ENCODE data around the gene PLCB4.

Gene PLCB4

GRCh38 chr20:9166153-9166780 lies 97.4 kb downstream of the PLCB4 start:
- in situ Hi-C loops (cut with HindIII; ENCODE audit: low sequenced_read_pairs) = no loop called here

- in situ Hi-C loops (cut with HindIII; ENCODE audit: low sequenced_read_pairs) = no loop called here
Measured at GRCh38 chr20:9169409-9169808, 100.5 kb downstream of the PLCB4 start.

GRCh38 chr20:9172851-9173250 lies 104.0 kb downstream of the PLCB4 start:
- in situ Hi-C loops (cut with HindIII; ENCODE audit: low sequenced_read_pairs) = no loop called here

GRCh38 chr20:9177278-9177677 lies 108.4 kb downstream of the PLCB4 start:
- in situ Hi-C loops (cut with HindIII; ENCODE audit: low sequenced_read_pairs) = no loop called here

GRCh38 chr20:9179193-9179802 lies 110.4 kb downstream of the PLCB4 start:
- in situ Hi-C loops (cut with HindIII; ENCODE audit: low sequenced_read_pairs) = no loop called here

GRCh38 chr20:9179867-9180266 lies 111.0 kb downstream of the PLCB4 start:
- in situ Hi-C loops (cut with HindIII; ENCODE audit: low sequenced_read_pairs) = no loop called here

GRCh38 chr20:9180481-9181257 lies 111.8 kb downstream of the PLCB4 start:
- in situ Hi-C loops (cut with HindIII; ENCODE audit: low sequenced_read_pairs) = no loop called here

- in situ Hi-C loops (cut with HindIII; ENCODE audit: low sequenced_read_pairs) = no loop called here
Measured at GRCh38 chr20:9185511-9185910, 116.6 kb downstream of the PLCB4 start.

GRCh38 chr20:9186396-9186795 lies 117.5 kb downstream of the PLCB4 start:
- in situ Hi-C loops (cut with HindIII; ENCODE audit: low sequenced_read_pairs) = no loop called here

GRCh38 chr20:9195031-9195430 lies 126.1 kb downstream of the PLCB4 start:
- in situ Hi-C loops (cut with HindIII; ENCODE audit: low sequenced_read_pairs) = no loop called here

- in situ Hi-C loops (cut with HindIII; ENCODE audit: low sequenced_read_pairs) = no loop called here
Measured at GRCh38 chr20:9196110-9196509, 127.2 kb downstream of the PLCB4 start.

GRCh38 chr20:9198460-9198859 lies 129.6 kb downstream of the PLCB4 start:
- in situ Hi-C loops (cut with HindIII; ENCODE audit: low sequenced_read_pairs) = no loop called here

- in situ Hi-C loops (cut with HindIII; ENCODE audit: low sequenced_read_pairs) = no loop called here
Measured at GRCh38 chr20:9200196-9200595, 131.3 kb downstream of the PLCB4 start.

- in situ Hi-C loops (cut with HindIII; ENCODE audit: low sequenced_read_pairs) = no loop called here
Measured at GRCh38 chr20:9200620-9201019, 131.7 kb downstream of the PLCB4 start.

GRCh38 chr20:9202420-9203080 lies 133.7 kb downstream of the PLCB4 start:
- in situ Hi-C loops (cut with HindIII; ENCODE audit: low sequenced_read_pairs) = no loop called here

GRCh38 chr20:9203081-9203447 lies 134.2 kb downstream of the PLCB4 start:
- in situ Hi-C loops (cut with HindIII; ENCODE audit: low sequenced_read_pairs) = no loop called here

GRCh38 chr20:9204979-9205378 lies 136.1 kb downstream of the PLCB4 start:
- in situ Hi-C loops (cut with HindIII; ENCODE audit: low sequenced_read_pairs) = no loop called here

GRCh38 chr20:9206486-9206885 lies 137.6 kb downstream of the PLCB4 start:
- in situ Hi-C loops (cut with HindIII; ENCODE audit: low sequenced_read_pairs) = no loop called here

GRCh38 chr20:9207253-9207652 lies 138.4 kb downstream of the PLCB4 start:
- in situ Hi-C loops (cut with HindIII; ENCODE audit: low sequenced_read_pairs) = no loop called here

- in situ Hi-C loops (cut with HindIII; ENCODE audit: low sequenced_read_pairs) = no loop called here
Measured at GRCh38 chr20:9210356-9210755, 141.5 kb downstream of the PLCB4 start.

GRCh38 chr20:9211016-9211760 lies 142.3 kb downstream of the PLCB4 start:
- in situ Hi-C loops (cut with HindIII; ENCODE audit: low sequenced_read_pairs) = no loop called here

All from DLD1 (cell line).